HepG2 (cell line): Measurements from ENCODE around the gene NOS1. TPM values are rescaled to one million over a fixed set of nuclear protein-coding genes. Genes with fewer than 3 reads are reported as not detected.

Experiments
- ATAC-seq: fragments of 200-7000 bp; cut with Tn5 transposase; 3 replicates; pipeline ENCODE4 v1.9.1; 2020; ENCODE audit warnings: mild to moderate bottlenecking, moderate library complexity
- BruUV-seq: library from RNA; stranded (reverse); fragments of 400-500 nt; replicated peaks from 2 replicates; lab custom pipeline; 2021; lab: Mats Ljungman, UMichigan
- CTCF ChIA-PET: fragments of 300-600 bp; formaldehyde crosslinking; extraction: SDS; loops from one replicate; lab custom pipeline; 2021; ENCODE audit warnings: low total read pairs, inconsistent platforms, low intra/inter-chr PET ratio; lab: Yijun Ruan, JAX
- POLR2A ChIA-PET: fragments of 350-600 bp; sonication (Branson Sonifier 250); formaldehyde crosslinking; loops from one replicate; lab custom pipeline; 2020; ENCODE audit warnings: antibody characterized with exemption, inconsistent platforms; lab: Yijun Ruan, JAX
- DNase-seq: peaks from one replicate; pipeline ENCODE4 v3.0.0-alpha.2; 2015; ENCODE audit warnings: low spot score
- FAIRE-seq: peaks from 3 replicates; lab custom pipeline; 2011; peaks lifted over from hg19 to GRCh38; lab: Jason Lieb, UNC
- H2AFZ ChIP-seq: one replicate; pipeline ENCODE4 v1.6.1; 2011; ENCODE audit warnings: low read length, inconsistent platforms
- H3K27ac ChIP-seq: fragments of 300-600 bp; 3 replicates; pipeline ENCODE4 v1.8.0; 2011; ENCODE audit warnings: mixed run types, mild to moderate bottlenecking, mixed read lengths, low read length, inconsistent platforms; ENCODE audit not compliant: insufficient read depth; ENCODE audit errors: extremely low read length
- H3K27me3 ChIP-seq, 2 experiments: fragments of 200-600 bp in 1 of 2; 2 replicates in 1 of 2; 3 replicates in 1 of 2; pipeline versions ENCODE4 v1.6.0 to v1.8.0; 2011; ENCODE audit warnings: low read length in 2 of 2, mild to moderate bottlenecking in 2 of 2, moderate library complexity in 2 of 2, inconsistent platforms in 1 of 2; ENCODE audit not compliant: insufficient read depth in 2 of 2, control insufficient read depth in 1 of 2
- H3K36me3 ChIP-seq, 2 experiments: fragments of 200-600 bp in 1 of 2; replicated peaks in 1 of 2; 2 replicates in 1 of 2; 3 replicates in 1 of 2; pipeline versions ENCODE4 v1.5.1 to v1.8.0; 2011; ENCODE audit warnings: low read length in 2 of 2, inconsistent platforms in 1 of 2; ENCODE audit not compliant: insufficient read depth in 2 of 2, control insufficient read depth in 1 of 2
- H3K4me1 ChIP-seq: 2 replicates; pipeline ENCODE4 v1.5.1; 2012; ENCODE audit warnings: low read length, inconsistent platforms; ENCODE audit not compliant: insufficient read depth
- H3K4me2 ChIP-seq: 2 replicates; pipeline ENCODE4 v1.6.0; 2011; ENCODE audit warnings: low read depth, low read length, inconsistent platforms
- H3K4me3 ChIP-seq, 3 experiments: fragments of 200-600 bp in 1 of 3; sonication (generic), shearing (Covaris generic) in 1 of 3; replicated peaks in 1 of 3; 2 replicates each; pipeline ENCODE4 v1.5.1; 2011 to 2016; ENCODE audit warnings: low read length in 3 of 3, inconsistent platforms in 2 of 3, low read depth in 2 of 3, mild to moderate bottlenecking in 2 of 3, control low read depth in 1 of 3, mixed read lengths in 1 of 3; ENCODE audit not compliant: insufficient read depth in 1 of 3
- H3K79me2 ChIP-seq: one replicate; pipeline ENCODE4 v1.6.1; 2011; ENCODE audit warnings: low read length, inconsistent platforms; ENCODE audit not compliant: insufficient read depth
- H3K9ac ChIP-seq: 2 replicates; pipeline ENCODE4 v1.6.0; 2011; ENCODE audit warnings: mild to moderate bottlenecking, low read depth, low read length, inconsistent platforms; ENCODE audit not compliant: insufficient read depth
- H3K9me3 ChIP-seq: 2 replicates; pipeline ENCODE4 v1.5.1; 2012; ENCODE audit warnings: mild to moderate bottlenecking, low read length
- H4K20me1 ChIP-seq: 2 replicates; pipeline ENCODE4 v1.6.0; 2011; ENCODE audit warnings: inconsistent platforms, mild to moderate bottlenecking, low read length, moderate library complexity; ENCODE audit not compliant: insufficient read depth
- SP140L ChIP-seq: sonication (generic); formaldehyde crosslinking; IDR thresholded peaks from 2 replicates; pipeline ENCODE4 v1.4.0; 2020; ENCODE audit warnings: missing genetic modification reagents, borderline replicate concordance
- ZNF142 ChIP-seq: sonication (generic); formaldehyde crosslinking; IDR thresholded peaks from 2 replicates; pipeline ENCODE4 v1.4.0; 2020; ENCODE audit warnings: missing genetic modification reagents
- WGBS: methylation state at CpG from one replicate; pipeline ENCODE4 v1.1.6; 2017; ENCODE audit warnings: low lambda C conversion rate; 5-methylcytosine and 5-hydroxymethylcytosine counted together
- in situ Hi-C: cut with HindIII; loops from 2 replicates; pipeline ENCODE4 v1.10.0; 2017; ENCODE audit warnings: low pct_unique_long_range_greater_than_20kb; ENCODE audit not compliant: extremely low pct_ligation_motif_present
- intact Hi-C: fragments of 100-400 bp; cut with micrococcal nuclease; formaldehyde crosslinking; loops from one replicate; pipeline ENCODE4 v1.10.0; 2022; ENCODE audit not compliant: unreplicated experiment
- polyA plus RNA-seq, 8 experiments: library from polyadenylated mRNA; depleted of rRNA in 3 of 8; stranded (reverse) in 7 of 8; unstranded in 1 of 8; fragments of >200 nt; fragmentation: Illumina TruSeq in 4 of 8; extraction: Trizol in 4 of 8; gene quantifications; 2 replicates each; pipeline versions ENCODE4 v1.2.1 to v1.2.3, GENCODE V29; 2011 to 2016; ENCODE audit warnings: low read depth in 4 of 8, missing spikeins in 1 of 8, mixed read lengths in 1 of 8; ENCODE audit not compliant: insufficient read depth in 1 of 8
- total RNA-seq, 5 experiments: library from RNA; depleted of rRNA; stranded (reverse); fragments of >200 nt; fragmentation: Illumina TruSeq; extraction: Trizol; gene quantifications; 2 replicates each; pipeline ENCODE4 v1.2.3, GENCODE V29; 2016; ENCODE audit warnings: low read depth in 1 of 5

Gene NOS1
- total and polyA plus RNA-seq, 2 of the 13 experiments (the other 11 are each of a cell fraction or from before 2014, with no cell fraction given), result not detected

- peaks cover 43% of the 10 kb centered on the region for H3K4me1 ChIP-seq
- POLR2A ChIA-PET, result no interaction called here
- CTCF ChIA-PET, result no interaction called here
- no peak overlapping the region for H2AFZ ChIP-seq
- FAIRE-seq, result no peak
- WGBS, result 87% methylated on average over 12 of the region's 12 CpGs
- peaks cover 22% of the 10 kb centered on the region for H3K79me2 ChIP-seq
- peaks cover 7% of the 10 kb centered on the region for H4K20me1 ChIP-seq
- no peaks in the 10 kb centered on the region; a peak in 1 of 5 replicates for H3K27me3 ChIP-seq
- H3K9ac ChIP-seq, result no peak overlapping the region
- intact Hi-C loops, result no loop called here
- TF ChIP-seq ZNF142 (0 out of 2 replicates have a peak, but pooled peaks have one; percentile 30), SP140L (CRISPR knock-in tag) (no peak)
- no peak overlapping the region for H3K27ac ChIP-seq
- peak overlapping the region; percentile 46 for H3K4me2 ChIP-seq
- H3K36me3 ChIP-seq, result peaks cover 0 to 18% of the 10 kb centered on the region in 2 experiments
- in situ Hi-C loops, result no loop called here
- H3K4me3 ChIP-seq, result no peak overlapping the region; a peak in 1 of 6 replicates
- no peak for DNase-seq
- no peaks in the 10 kb centered on the region for H3K9me3 ChIP-seq
- no peak for ATAC-seq
- BruUV-seq, result TSS peak; percentile 55
Measured at GRCh38 chr12:117188121-117188665, 173.2 kb downstream of the NOS1 start.
